ENCODE data around the gene MUC5B.

- TF ChIP-seq, protein P1, sequence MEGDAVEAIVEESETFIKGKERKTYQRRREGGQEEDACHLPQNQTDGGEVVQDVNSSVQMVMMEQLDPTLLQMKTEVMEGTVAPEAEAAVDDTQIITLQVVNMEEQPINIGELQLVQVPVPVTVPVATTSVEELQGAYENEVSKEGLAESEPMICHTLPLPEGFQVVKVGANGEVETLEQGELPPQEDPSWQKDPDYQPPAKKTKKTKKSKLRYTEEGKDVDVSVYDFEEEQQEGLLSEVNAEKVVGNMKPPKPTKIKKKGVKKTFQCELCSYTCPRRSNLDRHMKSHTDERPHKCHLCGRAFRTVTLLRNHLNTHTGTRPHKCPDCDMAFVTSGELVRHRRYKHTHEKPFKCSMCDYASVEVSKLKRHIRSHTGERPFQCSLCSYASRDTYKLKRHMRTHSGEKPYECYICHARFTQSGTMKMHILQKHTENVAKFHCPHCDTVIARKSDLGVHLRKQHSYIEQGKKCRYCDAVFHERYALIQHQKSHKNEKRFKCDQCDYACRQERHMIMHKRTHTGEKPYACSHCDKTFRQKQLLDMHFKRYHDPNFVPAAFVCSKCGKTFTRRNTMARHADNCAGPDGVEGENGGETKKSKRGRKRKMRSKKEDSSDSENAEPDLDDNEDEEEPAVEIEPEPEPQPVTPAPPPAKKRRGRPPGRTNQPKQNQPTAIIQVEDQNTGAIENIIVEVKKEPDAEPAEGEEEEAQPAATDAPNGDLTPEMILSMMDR (IDR thresholded peaks at IDR 0.05), result no peak
- no peak for TF ChIP-seq EZH2 (IDR thresholded peaks at IDR 0.05; ENCODE audit: borderline replicate concordance, insufficient read depth, low read depth, low read length, poor library complexity, severe bottlenecking)
These were observed 22.2 kb upstream of the MUC5B start for GRCh38 chr11:1200611-1201191.

All from B cell (primary cell).